ENCODE results near the gene ITSN2.
A peak's percentile ranks its signal among the peaks of the same experiment; 100 is the strongest.
"Not testable (repeated sequence)": the region's sequence is repeated elsewhere in the genome, so short reads cannot be mapped to it uniquely, and the experiment has no call there.

The ITSN2 gene

GRCh38 chr2:24360050-24360962 lies at the start of gene ITSN2:
ITSN2 (minus strand) TSS chr2:24360536; CDS start chr2:24328082, 32,454 bp downstream.
- peak; percentile 61 to 76 for DNase-seq (ENCODE audit: low read depth in 2 of 2)

GRCh38 chr2:24409171-24409570 lies 48.8 kb upstream of the ITSN2 start:
- no peak for DNase-seq (ENCODE audit: low read depth in 2 of 2)

GRCh38 chr2:24408704-24409103 lies 48.4 kb upstream of the ITSN2 start:
- not testable (repeated sequence) for DNase-seq (ENCODE audit: low read depth in 2 of 2)

GRCh38 chr2:24404491-24404921 lies 44.2 kb upstream of the ITSN2 start:
- DNase-seq (ENCODE audit: low read depth in 2 of 2) = no peak

- DNase-seq (ENCODE audit: low read depth in 2 of 2) = no peak
Measured at GRCh38 chr2:24403832-24404212, 43.5 kb upstream of the ITSN2 start.

- DNase-seq (ENCODE audit: low read depth in 2 of 2) = no peak
Measured at GRCh38 chr2:24403168-24403831, 43.0 kb upstream of the ITSN2 start.

GRCh38 chr2:24402242-24403097 lies 42.1 kb upstream of the ITSN2 start:
- DNase-seq (ENCODE audit: low read depth in 2 of 2) = no peak

- DNase-seq (ENCODE audit: low read depth in 2 of 2) = no peak
Measured at GRCh38 chr2:24400207-24400907, 40.0 kb upstream of the ITSN2 start.

GRCh38 chr2:24399434-24400206 lies 39.3 kb upstream of the ITSN2 start:
- DNase-seq (ENCODE audit: low read depth in 2 of 2) = no peak

GRCh38 chr2:24394998-24395397 lies 34.7 kb upstream of the ITSN2 start:
- DNase-seq (ENCODE audit: low read depth in 2 of 2) = no peak

GRCh38 chr2:24392542-24393059 lies 32.3 kb upstream of the ITSN2 start:
- no peak for DNase-seq (ENCODE audit: low read depth in 2 of 2)

GRCh38 chr2:24385366-24385765 lies 25.0 kb upstream of the ITSN2 start:
- DNase-seq (ENCODE audit: low read depth in 2 of 2) = no peak

GRCh38 chr2:24382363-24383073 lies 22.2 kb upstream of the ITSN2 start:
- peak; percentile 13 to 22 for DNase-seq (ENCODE audit: low read depth in 2 of 2)

- no peak for DNase-seq (ENCODE audit: low read depth in 2 of 2)
Measured at GRCh38 chr2:24380820-24381219, 20.5 kb upstream of the ITSN2 start.

- DNase-seq (ENCODE audit: low read depth in 2 of 2) = no peak
Measured at GRCh38 chr2:24375349-24376087, 15.2 kb upstream of the ITSN2 start.

GRCh38 chr2:24374301-24374700 lies 14.0 kb upstream of the ITSN2 start:
- no peak for DNase-seq (ENCODE audit: low read depth in 2 of 2)

GRCh38 chr2:24372033-24372432 lies 11.7 kb upstream of the ITSN2 start:
- DNase-seq (ENCODE audit: low read depth in 2 of 2) = no peak

GRCh38 chr2:24365826-24366225 lies 5.5 kb upstream of the ITSN2 start:
- no peak for DNase-seq (ENCODE audit: low read depth in 2 of 2)

- DNase-seq (ENCODE audit: low read depth in 2 of 2) = no peak
Measured at GRCh38 chr2:24365051-24365450, 4.7 kb upstream of the ITSN2 start.

Data from stimulated activated CD4-positive, alpha-beta T cell treated with anti-CD3 and anti-CD28 coated beads, Interleukin-12 subunit alpha, Interleukin-12 subunit beta, amount 100 ng/mL, for 24 hours (primary cell).